ENCODE measurements around the gene FBXO11.

DNA sequence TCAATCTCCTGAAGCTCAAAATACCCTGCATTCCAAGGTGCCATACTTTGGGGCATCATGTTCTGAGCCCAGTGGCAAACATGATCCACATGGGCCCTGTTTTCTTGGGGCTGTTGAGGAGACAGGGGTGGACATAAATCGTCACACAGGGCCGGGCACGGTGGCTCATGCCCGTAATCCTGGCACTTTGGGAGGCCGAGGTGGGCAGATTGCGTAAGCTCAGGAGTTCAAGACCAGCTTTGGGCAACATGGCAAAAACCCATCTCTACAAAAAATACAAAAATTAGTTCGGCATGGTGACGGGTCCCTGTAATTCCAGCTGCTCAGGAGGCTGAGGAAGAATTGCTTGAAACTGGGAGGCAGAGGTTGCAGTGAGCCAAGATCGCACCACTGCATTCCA is 137.0 kb downstream of the FBXO11 start:
- TF ChIP-seq, protein P1, sequence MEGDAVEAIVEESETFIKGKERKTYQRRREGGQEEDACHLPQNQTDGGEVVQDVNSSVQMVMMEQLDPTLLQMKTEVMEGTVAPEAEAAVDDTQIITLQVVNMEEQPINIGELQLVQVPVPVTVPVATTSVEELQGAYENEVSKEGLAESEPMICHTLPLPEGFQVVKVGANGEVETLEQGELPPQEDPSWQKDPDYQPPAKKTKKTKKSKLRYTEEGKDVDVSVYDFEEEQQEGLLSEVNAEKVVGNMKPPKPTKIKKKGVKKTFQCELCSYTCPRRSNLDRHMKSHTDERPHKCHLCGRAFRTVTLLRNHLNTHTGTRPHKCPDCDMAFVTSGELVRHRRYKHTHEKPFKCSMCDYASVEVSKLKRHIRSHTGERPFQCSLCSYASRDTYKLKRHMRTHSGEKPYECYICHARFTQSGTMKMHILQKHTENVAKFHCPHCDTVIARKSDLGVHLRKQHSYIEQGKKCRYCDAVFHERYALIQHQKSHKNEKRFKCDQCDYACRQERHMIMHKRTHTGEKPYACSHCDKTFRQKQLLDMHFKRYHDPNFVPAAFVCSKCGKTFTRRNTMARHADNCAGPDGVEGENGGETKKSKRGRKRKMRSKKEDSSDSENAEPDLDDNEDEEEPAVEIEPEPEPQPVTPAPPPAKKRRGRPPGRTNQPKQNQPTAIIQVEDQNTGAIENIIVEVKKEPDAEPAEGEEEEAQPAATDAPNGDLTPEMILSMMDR (IDR thresholded peaks at IDR 0.05): no peak
- no peak for TF ChIP-seq POLR2A (IDR thresholded peaks at IDR 0.05)

All from heart left ventricle (tissue), 13 donors.